RWPE1 (cell line): ENCODE data around the gene ZNF133.
"Not testable (repeated sequence)": the region's sequence is repeated elsewhere in the genome, so short reads cannot be mapped to it uniquely, and the experiment has no call there.

Experiments used
- CTCF ChIA-PET: fragments of 350-600 bp; sonication (Branson Sonifier 250); formaldehyde crosslinking; extraction: SDS; loops from one replicate; lab custom pipeline; 2021; lab: Yijun Ruan, JAX
- POLR2A ChIA-PET: fragments of 400-600 bp; formaldehyde crosslinking; extraction: SDS; loops from one replicate; lab custom pipeline; 2020; ENCODE audit warnings: antibody characterized with exemption; ENCODE audit not compliant: low non-redundant PET; lab: Yijun Ruan, JAX
- DNase-seq: peaks from one replicate; pipeline ENCODE4 v3.0.0; 2012; ENCODE audit warnings: low spot score
- H3K27ac ChIP-seq: fragments of 450-650 bp; 2 replicates; pipeline ENCODE4 v1.5.1; 2017
- CTCF ChIP-seq: fragments of 450-650 bp; conservative IDR thresholded peaks from 2 replicates; pipeline ENCODE4 v1.5.1; 2017; ENCODE audit warnings: low read depth, mild to moderate bottlenecking

Gene ZNF133

GRCh38 chr20:18287915-18288748 lies at the start of gene ZNF133:
Gene ZNF133 (plus strand): TSS chr20:18288527. CDS start chr20:18305687, 17,160 bp downstream.
- CTCF ChIA-PET, result interaction anchor here (0.6 to 0.8 kb wide), 5 partner anchors 26 to 1757 kb away, joined by 3 read pairs; no protein-coding TSS in a partner anchor
- peak; percentile 97 for DNase-seq
- peak within 1 kb of the TSS; percentile 90 for H3K27ac ChIP-seq
- no peak for TF ChIP-seq CTCF
- POLR2A ChIA-PET, result interaction anchor here (0.6 to 1.1 kb wide), 3 partner anchors 150 to 317 kb away, joined by 3 to 5 read pairs (median 4); partner anchors contain the start of genes KAT14 and PET117

GRCh38 chr20:18240997-18241396 lies 47.3 kb upstream of the ZNF133 start:
- H3K27ac ChIP-seq, result no peak overlapping the region
- ChIA-PET CTCF (no interaction called here), POLR2A (no interaction called here)
- no peak for DNase-seq
- no peak for TF ChIP-seq CTCF

- ChIA-PET CTCF (no interaction called here), POLR2A (no interaction called here)
- no peak overlapping the region for H3K27ac ChIP-seq
- no peak for TF ChIP-seq CTCF
- no peak for DNase-seq
These were observed 44.5 kb upstream of the ZNF133 start for GRCh38 chr20:18243802-18244201.

GRCh38 chr20:18248545-18248944 lies 39.8 kb upstream of the ZNF133 start:
- CTCF ChIA-PET, DNase-seq, POLR2A ChIA-PET, H3K27ac ChIP-seq: not testable (repeated sequence)

GRCh38 chr20:18250217-18250616 lies 38.1 kb upstream of the ZNF133 start:
- TF ChIP-seq CTCF, result no peak
- no peak overlapping the region for H3K27ac ChIP-seq
- no peak for DNase-seq
- CTCF ChIA-PET, result no interaction called here
- POLR2A ChIA-PET, result no interaction called here

- peak; percentile 91 for DNase-seq
- no peak for TF ChIP-seq CTCF
- CTCF ChIA-PET, result interaction anchor here (0.7 kb wide), 1 partner anchor 217 kb away, joined by 3 read pairs; no protein-coding TSS in a partner anchor
- peak overlapping the region; percentile 97 for H3K27ac ChIP-seq
- POLR2A ChIA-PET, result no interaction called here
These were observed 35.5 kb upstream of the ZNF133 start for GRCh38 chr20:18252597-18253451.
